ENCODE measurements around the gene PARP1. TPM values are rescaled to one million over a fixed set of nuclear protein-coding genes. Genes with fewer than 3 reads are reported as not detected.

PARP1 gene
- total RNA-seq, 1 experiment from 2014 or later = 546 TPM

DNA sequence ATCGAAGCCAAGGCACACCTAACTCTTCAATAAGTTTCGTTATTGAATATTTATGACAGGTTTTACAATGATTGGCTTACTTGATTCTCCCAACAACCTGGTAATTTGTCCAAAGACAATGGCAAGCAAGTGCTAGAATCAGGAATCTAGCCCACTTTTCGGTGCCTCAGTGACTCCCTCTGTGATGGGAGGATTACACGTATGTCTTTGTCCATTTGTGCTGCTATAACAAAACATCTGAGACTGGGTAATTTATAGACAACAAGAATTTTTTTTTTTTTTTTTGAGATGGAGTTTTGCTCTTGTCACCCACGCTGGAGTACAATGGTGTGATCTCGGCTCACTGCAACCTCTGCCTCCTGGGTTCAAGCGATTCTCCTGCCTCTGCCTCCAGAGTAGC, 96.5 kb downstream of the PARP1 start:
- Histone ChIP-seq H3K4me3 (no peak overlapping the region), H3K9me3 (replicated peaks) (no peaks in the 10 kb centered on the region), H3K4me1 (no peaks in the 10 kb centered on the region), H3K27ac (no peak overlapping the region), H3K27me3 (no peaks in the 10 kb centered on the region), H3K36me3 (no peaks in the 10 kb centered on the region)
- no peak for DNase-seq

Other genes starting within 250 kb of the PARP1 start
- gene ACBD3, start 221.4 kb downstream of the PARP1 start, total RNA-seq (2014; rRNA removed; shearing (Covaris generic)) = 41.6 and 48.8 TPM in 2 replicates
- gene MIXL1, start 184.4 kb downstream of the PARP1 start, total RNA-seq (2014; rRNA removed; shearing (Covaris generic)) = not detected in 2 replicates
- gene LIN9, start 98.9 kb downstream of the PARP1 start, total RNA-seq (2014; rRNA removed; shearing (Covaris generic)) = 27.2 and 31.8 TPM in 2 replicates
- gene STUM, start 140.7 kb upstream of the PARP1 start, total RNA-seq (2014; rRNA removed; shearing (Covaris generic)) = 0.71 and 0.75 TPM in 2 replicates